GM18499 (cell line): ENCODE data around the gene PNPLA7.
"Not testable (repeated sequence)": the region's sequence is repeated elsewhere in the genome, so short reads cannot be mapped to it uniquely, and the experiment has no call there.

Source experiments
- ATAC-seq: cut with Tn5 transposase; IDR thresholded peaks from one replicate; pipeline ENCODE4 v1.9.1; 2021; ENCODE audit warnings: moderate number of reproducible peaks; ENCODE audit not compliant: insufficient read depth, unreplicated experiment

Gene PNPLA7

DNA sequence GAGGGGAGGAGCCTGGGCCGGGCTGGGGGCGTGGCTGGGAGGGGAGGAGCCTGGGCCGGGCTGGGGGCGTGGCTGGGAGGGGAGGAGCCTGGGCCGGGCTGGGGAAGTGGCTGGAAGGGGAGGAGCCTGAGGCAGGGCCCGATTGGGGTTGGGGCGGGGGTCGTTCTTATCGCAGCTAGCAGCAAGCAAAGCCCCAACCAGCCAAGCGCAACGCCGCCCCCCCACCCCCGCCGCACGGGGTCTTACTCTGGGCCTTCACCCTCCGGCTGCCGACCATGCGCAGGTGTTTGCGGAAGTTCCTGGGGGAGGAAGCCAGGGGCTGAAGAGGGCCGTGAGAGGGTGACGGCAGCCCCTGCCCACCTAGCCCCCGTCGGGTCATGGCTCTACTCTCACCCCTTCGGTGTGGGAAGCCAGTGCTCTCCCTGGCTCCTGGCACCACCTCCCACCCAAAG lies 96.0 kb downstream of the PNPLA7 start:
- no peak for ATAC-seq

DNA sequence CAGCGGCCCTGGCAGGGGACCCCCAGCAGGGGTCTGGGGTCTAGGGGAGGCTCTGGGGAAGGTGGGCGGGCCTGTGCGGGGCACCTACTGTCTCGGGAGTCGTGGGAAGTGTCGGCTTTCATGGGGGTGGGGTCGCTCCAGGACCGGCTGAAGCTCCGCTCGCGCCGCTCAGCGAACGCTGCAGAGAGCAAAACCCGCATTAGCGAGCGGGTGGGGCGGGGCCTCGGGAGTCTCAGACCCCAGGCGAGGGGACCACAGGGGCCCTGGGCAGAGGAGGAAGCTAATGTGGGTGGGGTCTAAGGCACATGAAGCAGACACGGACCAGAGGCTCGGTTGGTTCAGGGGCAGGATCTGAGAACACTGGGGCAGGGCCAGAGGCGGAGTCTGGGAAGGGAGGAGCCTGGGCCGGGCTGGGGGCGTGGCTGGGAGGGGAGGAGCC lies 96.5 kb downstream of the PNPLA7 start:
- no peak for ATAC-seq

DNA sequence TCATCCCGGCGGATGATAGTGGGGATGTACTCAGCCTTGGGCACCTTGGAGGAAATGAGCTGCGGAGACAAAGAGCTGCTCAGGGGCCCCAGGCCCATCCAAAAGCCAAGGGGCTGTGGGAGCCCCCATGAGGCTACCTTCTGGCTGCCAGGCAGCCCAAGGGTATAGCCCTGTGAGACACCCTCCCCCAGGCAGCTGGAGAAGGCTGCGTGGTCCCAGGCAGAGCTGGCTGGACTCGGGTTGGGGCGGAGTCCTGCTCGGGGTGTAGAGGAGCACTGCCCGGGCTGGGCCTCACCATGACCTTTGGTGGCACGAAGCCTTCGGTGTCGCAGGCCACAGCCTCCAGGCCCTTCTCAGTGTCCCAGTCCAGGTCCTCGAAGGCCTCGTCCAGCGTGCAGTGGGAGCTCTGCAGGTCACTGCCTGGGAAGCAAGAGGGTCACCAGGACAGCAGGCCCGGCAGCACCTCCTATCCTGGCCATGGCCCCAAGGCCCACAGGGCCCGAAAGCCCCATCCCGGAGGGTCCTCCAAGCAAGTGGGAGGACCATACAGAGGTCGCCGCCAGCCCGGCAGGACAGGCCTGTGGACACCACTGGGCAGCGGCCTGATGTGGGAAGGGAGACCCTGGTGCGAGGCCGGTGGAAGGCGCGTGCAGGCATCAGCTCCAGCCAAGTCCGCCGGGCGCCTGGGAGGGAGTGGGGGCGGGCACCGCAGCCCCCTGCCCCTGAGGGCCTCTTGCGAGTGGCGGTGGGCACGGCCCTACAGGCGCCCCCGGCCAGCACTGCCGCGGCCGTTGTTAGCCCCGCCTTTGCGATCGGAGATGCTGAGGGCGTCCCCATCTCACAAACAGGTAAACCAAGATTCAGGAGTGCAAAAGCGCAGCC lies 97.2 kb downstream of the PNPLA7 start:
- no peak for ATAC-seq

DNA sequence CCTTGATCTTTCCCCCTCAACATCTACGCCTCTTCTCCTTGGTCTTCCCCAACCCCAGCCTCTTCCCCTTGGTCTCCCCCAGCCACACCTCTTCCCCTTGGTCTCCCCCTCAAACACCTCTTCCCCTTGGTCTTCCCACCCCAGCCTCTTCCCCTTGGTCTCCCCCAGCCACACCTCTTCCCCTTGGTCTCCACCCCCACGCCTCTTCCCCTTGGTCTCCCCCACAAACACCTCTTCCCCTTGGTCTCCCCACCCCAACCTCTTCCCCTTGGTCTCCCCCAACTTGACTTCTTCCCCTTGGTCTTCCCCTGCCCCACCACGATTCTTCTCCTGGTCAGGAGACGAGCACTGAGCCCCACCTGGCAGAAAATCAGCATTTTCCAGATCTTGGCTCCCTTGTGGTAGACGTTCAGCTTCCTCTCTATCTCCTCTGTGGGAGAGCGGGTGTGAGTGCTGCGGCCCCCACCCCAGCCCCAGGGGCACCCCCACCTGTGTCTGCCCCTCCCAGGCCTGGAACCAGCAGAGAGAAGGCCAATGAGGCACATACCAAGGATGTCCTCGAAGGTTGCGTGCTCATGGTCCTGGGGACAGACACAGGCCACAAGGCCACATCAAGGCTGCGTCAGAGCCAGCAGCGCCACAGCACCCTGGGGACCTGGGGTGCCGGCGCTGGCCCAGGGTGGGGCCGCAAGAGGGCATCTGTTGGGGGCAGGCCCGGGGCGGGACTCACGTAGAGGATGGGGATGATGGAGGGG lies 98.0 kb downstream of the PNPLA7 start:
- ATAC-seq: no peak

DNA sequence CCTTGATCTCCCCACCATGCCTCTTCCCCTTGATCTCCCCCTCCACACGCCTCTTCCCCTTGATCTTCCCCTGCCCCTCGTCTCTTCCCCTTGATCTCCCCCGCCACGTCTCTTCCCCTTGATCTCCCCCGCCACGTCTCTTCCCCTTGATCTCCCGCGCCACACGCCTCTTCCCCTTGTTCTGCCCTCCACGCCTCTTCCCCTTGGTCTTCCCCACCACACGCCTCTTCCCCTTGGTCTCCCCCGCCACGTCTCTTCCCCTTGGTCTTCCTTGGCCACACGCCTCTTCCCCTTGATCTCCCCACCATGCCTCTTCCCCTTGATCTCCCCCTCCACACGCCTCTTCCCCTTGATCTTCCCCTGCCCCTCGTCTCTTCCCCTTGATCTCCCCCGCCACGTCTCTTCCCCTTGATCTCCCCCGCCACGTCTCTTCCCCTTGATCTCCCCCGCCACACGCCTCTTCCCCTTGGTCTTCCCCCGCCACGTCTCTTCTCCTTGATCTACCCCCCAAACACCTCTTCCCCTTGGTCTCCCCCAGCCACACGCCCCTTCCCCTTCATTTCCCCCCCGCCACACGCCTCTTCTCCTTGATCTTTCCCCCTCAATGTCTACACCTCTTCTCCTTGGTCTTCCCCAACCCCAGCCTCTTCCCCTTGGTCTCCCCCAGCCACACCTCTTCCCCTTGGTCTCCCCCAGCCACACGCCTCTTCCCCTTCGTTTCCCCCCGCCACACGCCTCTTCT lies 98.8 kb downstream of the PNPLA7 start:
- not testable (repeated sequence) for ATAC-seq

DNA sequence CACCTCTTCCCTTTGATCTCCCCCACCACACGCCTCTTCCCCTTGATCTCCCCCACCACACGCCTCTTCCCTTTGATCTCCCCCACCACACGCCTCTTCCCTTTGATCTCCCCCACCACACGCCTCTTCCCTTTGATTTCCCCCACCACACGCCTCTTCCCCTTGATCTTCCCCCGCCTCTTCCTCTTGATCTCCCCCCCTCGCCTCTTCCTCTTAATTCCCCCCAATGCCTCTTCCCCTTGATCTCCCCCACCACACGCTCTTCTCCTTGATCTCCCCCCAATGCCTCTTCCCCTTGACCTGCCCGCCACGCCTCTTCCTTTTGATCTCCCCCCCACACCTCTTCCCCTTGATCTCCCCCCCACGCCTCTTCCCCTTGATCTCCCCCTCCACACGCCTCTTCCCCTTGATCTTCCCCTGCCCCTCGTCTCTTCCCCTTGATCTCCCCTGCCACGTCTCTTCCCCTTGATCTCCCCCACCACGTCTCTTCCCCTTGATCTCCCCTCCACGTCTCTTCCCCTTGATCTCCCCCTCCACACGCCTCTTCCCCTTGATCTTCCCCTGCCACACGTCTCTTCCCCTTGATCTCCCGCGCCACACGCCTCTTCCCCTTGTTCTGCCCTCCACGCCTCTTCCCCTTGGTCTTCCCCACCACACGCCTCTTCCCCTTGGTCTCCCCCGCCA lies 99.5 kb downstream of the PNPLA7 start:
- ATAC-seq: not testable (repeated sequence)

DNA sequence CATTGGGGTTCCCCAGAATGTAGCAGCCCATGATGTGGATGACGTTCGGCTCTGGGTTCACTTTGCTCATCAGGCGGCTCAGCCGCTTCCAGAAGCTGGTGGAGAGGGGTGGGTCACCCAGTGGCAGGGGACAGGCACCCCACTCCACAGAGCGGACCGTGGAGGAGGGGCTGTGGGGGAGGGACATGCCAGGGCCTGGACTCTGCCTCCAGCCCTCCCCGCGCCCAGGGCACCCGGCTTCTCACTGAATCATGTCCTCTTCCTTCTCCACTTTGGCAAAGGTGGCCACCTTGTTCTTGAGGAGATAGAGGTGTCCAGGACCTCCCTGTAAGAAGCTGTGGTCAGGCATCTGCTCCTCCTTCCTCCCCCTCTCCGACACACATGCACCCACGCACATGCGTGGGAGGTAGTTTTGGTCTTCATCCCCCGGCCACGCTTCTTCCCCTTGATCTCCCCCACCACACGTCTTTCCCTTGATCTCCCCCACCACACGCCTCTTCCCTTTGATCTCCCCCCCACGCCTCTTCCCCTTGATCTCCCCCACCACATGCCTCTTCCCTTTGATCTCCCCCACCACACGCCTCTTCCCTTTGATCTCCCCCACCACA lies 100.2 kb downstream of the PNPLA7 start:
- ATAC-seq: no peak

DNA sequence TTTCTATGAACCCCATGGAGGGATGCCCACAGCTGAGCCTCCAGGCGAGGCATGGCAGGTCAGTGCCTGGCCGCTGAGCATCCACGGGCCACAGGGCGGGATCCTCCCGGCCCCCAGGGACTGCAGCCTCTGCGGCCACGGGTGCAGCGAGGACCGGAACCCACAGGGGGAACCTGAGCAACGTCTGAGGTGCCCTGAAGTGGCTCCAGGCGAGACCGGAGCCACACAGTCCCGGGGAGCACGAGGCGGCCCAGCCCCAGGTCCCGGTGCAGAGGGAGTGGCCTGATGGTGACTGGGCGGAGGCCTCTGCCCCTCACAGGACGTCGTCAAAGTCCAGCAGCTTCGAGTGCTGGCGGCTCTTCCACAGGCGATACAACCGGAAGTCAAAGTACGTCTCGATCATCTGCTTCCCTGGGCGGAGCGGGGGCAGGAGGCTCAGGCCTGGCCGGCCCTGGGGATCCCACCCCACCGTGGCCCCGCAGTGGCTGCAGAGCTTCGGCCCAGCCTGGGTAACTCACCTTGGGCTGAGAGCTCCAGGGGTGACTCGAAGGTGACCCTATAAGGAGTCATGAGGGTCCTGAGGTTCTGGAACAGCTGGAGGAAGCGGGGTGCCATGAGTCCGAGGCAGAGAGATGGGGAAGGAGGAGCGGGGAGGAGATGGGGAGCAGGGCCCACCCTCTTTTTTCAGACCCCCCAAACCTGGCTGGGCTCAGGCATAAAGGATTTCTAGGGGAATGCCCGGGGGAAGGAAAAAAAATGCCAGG lies 100.9 kb downstream of the PNPLA7 start:
- ATAC-seq: no peak

DNA sequence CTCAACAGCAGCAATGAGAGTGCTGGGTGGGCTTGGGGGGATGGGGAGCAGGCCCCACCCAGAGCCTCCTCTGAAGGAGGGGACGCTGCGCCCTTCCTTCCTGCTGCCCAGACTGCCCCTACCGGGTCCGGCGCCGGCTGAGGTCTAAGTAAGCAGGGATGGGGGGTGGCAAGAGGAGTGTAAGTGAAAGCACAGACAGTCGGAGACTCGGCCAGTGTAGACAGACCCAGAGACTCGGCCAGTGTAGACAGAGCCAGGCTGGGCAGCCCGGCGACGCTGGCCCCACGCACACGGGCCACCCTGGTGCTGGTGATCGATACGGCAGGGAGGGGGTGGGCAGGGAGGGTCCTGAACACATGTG lies 101.6 kb downstream of the PNPLA7 start:
- ATAC-seq: no peak

DNA sequence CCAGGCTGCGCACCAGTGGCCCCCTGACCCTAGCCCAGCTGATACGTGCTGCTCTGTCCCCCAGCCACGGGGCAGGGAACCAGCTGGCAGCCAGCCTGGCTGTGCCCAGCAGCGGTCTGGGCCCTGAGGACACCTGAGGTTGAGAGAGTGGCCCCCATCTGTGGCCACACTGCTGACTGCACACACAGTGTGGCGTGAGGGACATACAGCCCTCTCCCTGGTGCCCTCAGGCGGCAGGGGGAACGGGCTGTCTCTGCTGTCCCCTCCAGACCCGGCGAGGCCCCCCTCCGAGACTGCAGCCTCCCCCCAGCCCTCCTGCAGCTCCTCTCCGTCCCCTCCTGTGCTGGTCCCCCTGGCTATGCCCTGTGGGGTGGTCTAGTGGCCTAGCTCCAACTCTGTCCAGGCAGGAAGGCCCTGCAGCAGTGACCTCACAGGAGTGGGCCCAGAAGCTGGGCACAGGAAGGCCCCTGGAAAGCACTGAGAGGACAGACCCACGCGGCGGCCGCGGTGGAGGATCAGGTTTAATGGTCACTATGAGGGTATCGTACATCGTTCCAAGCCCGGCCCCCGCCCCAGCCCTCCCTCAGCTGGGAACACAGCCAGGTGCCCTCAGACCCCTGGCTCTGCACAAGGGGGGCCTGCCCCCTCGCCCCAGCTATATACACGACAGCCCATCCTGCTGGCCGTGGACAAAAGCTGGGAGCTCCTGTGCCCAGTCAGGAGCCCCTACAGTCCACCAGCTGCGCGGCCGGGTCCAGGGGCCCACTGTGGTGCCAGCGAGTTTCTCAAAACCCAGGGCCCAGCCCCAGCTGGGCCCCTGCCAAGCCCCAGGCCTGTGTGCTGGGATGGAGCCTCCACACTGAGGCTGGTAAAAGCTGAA lies 102.2 kb downstream of the PNPLA7 start:
- no peak for ATAC-seq

DNA sequence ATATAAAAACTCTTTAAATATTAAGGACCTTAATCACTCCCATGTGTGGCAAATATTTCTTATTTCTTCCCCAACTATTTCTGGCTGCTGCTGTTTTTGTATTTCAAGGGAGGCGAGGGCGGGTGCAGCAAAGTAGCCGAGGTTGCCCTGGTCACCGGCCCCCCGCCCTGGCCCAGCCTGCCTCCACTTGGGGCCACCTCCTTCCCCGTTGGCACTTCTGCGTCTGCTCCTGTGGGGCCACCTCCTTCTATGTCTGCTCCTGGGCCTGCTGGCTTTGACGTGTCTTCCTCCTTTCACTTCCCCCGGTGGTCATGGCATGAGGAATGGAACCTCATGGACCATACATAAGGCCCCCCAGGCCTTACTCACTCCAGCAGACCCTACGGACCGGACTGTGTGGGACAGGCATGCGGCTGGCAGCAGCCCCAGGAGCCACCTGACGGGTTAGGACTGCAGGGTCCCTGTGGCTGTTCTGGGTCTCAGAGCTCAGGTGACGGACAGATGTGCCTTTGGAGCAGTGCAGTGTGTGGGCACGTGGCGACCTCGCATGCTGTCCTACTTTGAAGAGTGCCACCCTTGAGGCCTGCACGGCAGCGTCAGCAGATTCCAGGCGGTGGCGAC lies 103.2 kb downstream of the PNPLA7 start:
- no peak for ATAC-seq

DNA sequence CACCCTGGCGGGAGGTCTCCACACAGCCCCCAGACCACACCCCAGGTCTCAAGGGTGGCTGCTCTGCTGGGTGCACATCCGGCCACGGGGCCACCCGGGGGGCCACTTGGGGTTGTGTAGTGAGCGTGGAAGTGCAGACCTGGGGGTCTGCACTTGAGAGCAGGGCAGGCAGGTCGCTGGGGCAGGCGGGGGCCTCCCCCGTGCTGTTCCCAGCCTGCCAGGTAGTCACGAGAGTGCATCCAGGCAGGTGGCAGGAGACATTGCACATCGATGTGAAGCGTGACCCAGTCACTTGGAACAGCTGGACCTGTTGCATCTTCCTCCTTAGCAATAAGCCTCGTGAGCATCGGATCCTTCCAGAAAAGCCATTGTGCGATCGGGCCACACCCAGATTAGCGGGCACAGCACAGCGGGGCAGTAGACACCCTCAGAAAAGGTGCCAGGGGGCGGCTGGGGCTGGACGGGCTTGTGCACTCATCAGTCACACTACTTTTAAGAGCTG lies 104.2 kb downstream of the PNPLA7 start:
- ATAC-seq: no peak

DNA sequence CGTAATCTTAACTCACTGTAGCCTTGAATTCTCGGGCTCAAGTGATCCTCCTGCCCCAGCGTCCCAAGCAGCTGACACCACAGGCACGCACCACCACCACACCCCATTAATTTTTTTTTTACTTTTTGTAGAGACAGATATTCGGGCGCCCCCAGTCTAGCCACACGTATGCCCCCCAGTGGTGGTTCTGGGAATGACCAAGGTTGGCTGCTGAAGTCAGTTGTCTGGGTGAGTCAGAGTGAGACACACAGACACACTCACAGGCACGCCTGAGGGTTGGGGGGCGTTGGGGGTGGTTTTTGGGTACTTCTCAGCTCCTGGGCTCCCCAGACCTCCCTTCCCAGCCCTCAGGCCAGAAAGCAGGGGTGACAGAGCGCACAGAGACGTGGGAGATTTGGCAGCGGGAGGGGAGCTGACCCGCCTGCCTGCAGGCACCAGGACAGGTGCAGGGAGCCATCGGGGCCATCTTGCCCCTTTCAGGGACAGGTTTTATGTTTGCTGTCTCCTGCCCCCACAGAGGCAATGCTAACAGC lies 104.9 kb downstream of the PNPLA7 start:
- no peak for ATAC-seq

DNA sequence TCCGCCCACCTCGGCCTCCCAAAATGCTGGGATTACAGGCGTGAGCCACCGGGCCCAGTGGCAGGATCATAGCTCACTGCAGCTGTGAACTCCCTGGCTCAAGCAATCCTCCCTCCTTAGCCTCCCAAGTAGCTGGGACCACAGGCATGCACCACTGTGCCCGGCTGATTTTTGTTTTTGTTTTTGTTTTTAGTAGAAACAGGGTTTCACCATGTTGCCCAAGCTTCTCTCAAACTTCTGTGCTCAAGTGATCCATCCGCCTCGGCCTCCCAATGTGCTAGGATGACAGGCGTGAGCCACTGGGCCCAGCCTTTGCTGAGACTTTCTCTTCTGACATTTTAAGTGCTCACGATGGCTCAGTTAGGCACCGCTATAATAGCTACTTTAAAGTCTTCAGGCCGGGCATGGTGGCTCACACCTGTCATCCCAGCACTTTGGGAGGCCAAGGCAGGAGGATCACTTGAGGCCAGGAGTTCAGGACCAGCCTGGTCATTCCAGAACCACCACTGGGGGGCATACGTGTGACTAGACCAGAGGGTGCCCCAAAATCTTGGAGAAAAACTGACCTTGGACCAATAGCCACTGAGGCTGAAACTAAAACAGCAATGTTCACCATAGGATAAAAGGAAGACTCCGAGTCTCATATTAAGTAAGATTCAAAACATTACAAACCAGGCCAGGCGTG lies 106.0 kb downstream of the PNPLA7 start:
- ATAC-seq: no peak

DNA sequence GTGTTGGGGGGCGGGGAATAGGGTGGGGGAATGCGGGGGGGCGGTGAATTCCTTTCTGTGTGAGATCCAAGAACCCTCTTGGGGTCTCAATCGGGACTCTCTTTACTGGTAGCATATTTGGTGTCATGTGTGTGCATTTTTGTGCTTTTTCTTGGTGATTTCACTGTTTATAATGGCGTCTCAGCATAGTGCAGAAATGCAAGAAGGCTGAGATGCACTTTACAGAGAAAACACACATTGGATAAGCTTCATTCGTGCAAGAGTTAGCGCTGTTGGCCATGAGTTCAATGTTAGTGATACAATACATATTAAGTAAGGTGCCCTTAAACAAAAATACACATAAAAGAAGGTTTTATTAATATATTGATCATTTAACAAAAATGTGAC lies 108.3 kb downstream of the PNPLA7 start:
- ATAC-seq: no peak

DNA sequence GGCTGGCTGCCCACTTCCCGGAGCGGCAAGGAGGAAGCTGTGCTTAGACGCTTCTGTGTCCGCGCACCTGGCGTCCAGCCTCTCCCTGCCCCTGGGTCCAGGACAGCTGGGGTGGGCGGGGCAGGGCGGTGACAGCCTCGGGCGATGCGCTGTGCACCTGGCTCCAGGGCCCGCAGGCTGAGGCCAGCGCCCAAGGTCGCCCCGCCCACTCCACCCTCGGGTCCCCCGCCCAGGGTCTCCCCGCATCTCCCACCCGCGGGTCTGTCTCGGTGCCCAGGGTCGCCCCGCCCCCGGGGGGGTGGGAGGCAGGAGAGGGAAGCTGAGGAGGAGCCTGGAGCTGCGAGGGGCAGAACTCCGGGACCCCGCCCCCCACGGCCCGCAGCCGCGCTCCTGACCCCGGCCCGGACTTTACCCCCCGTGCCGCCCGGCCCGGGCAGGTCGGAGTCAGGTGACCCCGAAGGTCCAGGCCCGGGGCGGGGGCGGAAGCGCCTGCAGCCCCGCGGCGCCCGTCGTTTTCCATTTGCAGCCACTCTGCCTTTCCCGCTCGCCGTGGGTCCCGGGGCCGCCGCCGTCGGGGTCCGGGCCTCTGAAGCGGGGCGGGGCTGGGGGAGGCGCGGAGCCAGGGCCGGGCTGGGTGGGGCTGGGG lies 108.8 kb downstream of the PNPLA7 start, which contains the start of gene ENTPD8:
Gene ENTPD8 (minus strand): TSS at position 69 of the 646 bp plus-strand sequence. CDS start 3,072 bp downstream, outside the sequence.
- no peak for ATAC-seq
